Measurements from ENCODE around the gene PSMC4. TPM values are rescaled to one million over a fixed set of nuclear protein-coding genes. Genes with fewer than 3 reads are reported as not detected.

The PSMC4 gene
- polyA plus RNA-seq, 1 of the 3 experiments (the other 2 are of a cell fraction): 173 TPM

- no peaks in the 10 kb centered on the region for H3K79me2 ChIP-seq (ENCODE audit: insufficient read depth)
- ChIA-PET POLR2A (no interaction called here), CTCF (no interaction called here)
- H3K9me2 ChIP-seq: no peaks in the 10 kb centered on the region
- no peaks in the 10 kb centered on the region for H3K9me3 ChIP-seq
- H3K4me3 ChIP-seq (ENCODE audit: low read depth in 2 of 2, low read length in 1 of 2): no peak overlapping the region
- TF ChIP-seq TAF1 (IDR thresholded peaks at IDR 0.05; ENCODE audit: borderline replicate concordance, low read depth, low read length) (no peak), GATA2 (CRISPR knock-in tag; IDR thresholded peaks at IDR 0.05) (no peak), YY1 (IDR thresholded peaks at IDR 0.05; ENCODE audit: low read depth) (no peak), FOXJ3 (CRISPR knock-in tag; IDR thresholded peaks at IDR 0.05) (no peak), IRF3 (IDR thresholded peaks at IDR 0.05; ENCODE audit: low read depth, low read length) (no peak), NFIC (IDR thresholded peaks at IDR 0.05; ENCODE audit: borderline replicate concordance) (no peak), RAD21 (IDR thresholded peaks at IDR 0.05; ENCODE audit: low read length) (no peak), MAX (IDR thresholded peaks at IDR 0.05; ENCODE audit: low read depth) (no peak), ZBTB33 (IDR thresholded peaks at IDR 0.05; ENCODE audit: borderline replicate concordance, low read depth) (no peak), REST (IDR thresholded peaks at IDR 0.05; ENCODE audit: low read depth, low read length) (no peak), MEF2A (IDR thresholded peaks at IDR 0.05; ENCODE audit: borderline replicate concordance, low read depth) (no peak), JUND (IDR thresholded peaks at IDR 0.05) (no peak), TCF12 (IDR thresholded peaks at IDR 0.05) (no peak), ELF1 (IDR thresholded peaks at IDR 0.05) (no peak)
- WGBS (ENCODE audit: low lambda C conversion rate): 56% methylated on average over 3 of the region's 3 CpGs
- H2AFZ ChIP-seq (ENCODE audit: low read depth): no peak overlapping the region
- H4K20me1 ChIP-seq (ENCODE audit: insufficient read depth): no peaks in the 10 kb centered on the region
- no peak for DNase-seq
- H3F3A ChIP-seq (replicated peaks; ENCODE audit: insufficient read depth): no peaks in the 10 kb centered on the region
- no peak overlapping the region for H3K9ac ChIP-seq
- H3K4me2 ChIP-seq: no peak overlapping the region
- no peaks in the 10 kb centered on the region for H3K4me1 ChIP-seq (ENCODE audit: control insufficient read depth in 1 of 2, insufficient read depth in 2 of 2, low read depth in 1 of 2, low read length in 1 of 2)
- H3K27ac ChIP-seq (ENCODE audit: low read depth in 2 of 2, low read length in 1 of 2): no peak overlapping the region
- H3K36me3 ChIP-seq (replicated peaks in 1 of 2; ENCODE audit: control insufficient read depth in 1 of 2, insufficient read depth in 2 of 2, low read length in 1 of 2): no peaks in the 10 kb centered on the region
- H3K27me3 ChIP-seq (ENCODE audit: insufficient read depth): no peaks in the 10 kb centered on the region; the same call in 1 of the 2 replicates
Observed at GRCh38 chr19:39928357-39928725, 42.6 kb upstream of the PSMC4 start.
